PC-3 (cell line): ENCODE measurements around the gene ARHGEF35.
"Not testable (repeated sequence)": the region's sequence is repeated elsewhere in the genome, so short reads cannot be mapped to it uniquely, and the experiment has no call there.

Source experiments
- CTCF ChIP-seq: fragments of 300-600 bp; sonication (generic); conservative IDR thresholded peaks from 2 replicates; pipeline ENCODE4 v1.5.1; 2017; ENCODE audit warnings: antibody characterized with exemption, low read depth, mild to moderate bottlenecking, low read length
- EZH2 ChIP-seq: fragments of 300-600 bp; sonication (generic); IDR thresholded peaks from one replicate; pipeline ENCODE4 v1.6.1; 2017; ENCODE audit warnings: antibody characterized with exemption, mild to moderate bottlenecking, low read length; ENCODE audit not compliant: unreplicated experiment
- EZH2phosphoT487 ChIP-seq: fragments of 300-600 bp; sonication (generic); IDR thresholded peaks from 2 replicates; pipeline ENCODE4 v1.6.1; 2018; ENCODE audit warnings: mild to moderate bottlenecking, antibody characterized with exemption, low read length, borderline replicate concordance

DNA sequence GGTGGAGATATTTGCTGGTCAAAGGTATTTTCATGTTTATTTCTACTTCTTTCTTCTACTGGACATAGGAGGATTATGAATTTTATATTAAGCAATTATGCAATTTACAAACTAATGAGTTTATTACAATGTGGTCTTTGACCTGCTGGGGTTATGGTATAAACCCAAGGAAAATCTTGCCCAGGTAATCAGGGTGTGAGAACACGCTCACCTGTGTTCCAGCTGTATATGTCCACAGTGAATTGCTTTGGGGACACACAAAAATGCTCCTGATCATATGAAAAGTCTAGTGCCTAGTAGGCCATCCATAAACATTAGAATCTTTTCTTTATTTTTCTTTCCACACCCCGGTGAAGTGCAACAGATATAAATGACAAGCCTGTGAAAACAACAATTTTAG is 43.7 kb upstream of the ARHGEF35 start, which contains the start of gene OR2A42:
- not testable (repeated sequence) for TF ChIP-seq CTCF, EZH2phosphoT487, EZH2
